Chondrocyte (in vitro differentiated cells): ENCODE results near the gene EYS. TPM values are rescaled to one million over a fixed set of nuclear protein-coding genes. Genes with fewer than 3 reads are reported as not detected.

ENCODE experiments used
- DNase-seq: peaks from one replicate; pipeline ENCODE4 v3.0.0; 2021; ENCODE audit warnings: mixed read lengths, low spot score
- H3K27ac Mint-ChIP-seq: one replicate; pipeline ENCODE4 v1.8.0; 2021; ENCODE audit warnings: mild to moderate bottlenecking, moderate library complexity, mixed read lengths; ENCODE audit not compliant: unreplicated experiment
- H3K27me3 Mint-ChIP-seq: 2 replicates; pipeline ENCODE4 v1.8.0; 2021; ENCODE audit warnings: low read depth, mixed read lengths
- H3K36me3 Mint-ChIP-seq: 2 replicates; pipeline ENCODE4 v1.8.0; 2021; ENCODE audit warnings: low read depth, mixed read lengths
- H3K4me1 Mint-ChIP-seq: 2 replicates; pipeline ENCODE4 v1.8.0; 2021; ENCODE audit warnings: low read depth, mild to moderate bottlenecking, mixed read lengths
- H3K4me3 Mint-ChIP-seq: one replicate; pipeline ENCODE4 v1.8.0; 2021; ENCODE audit warnings: mild to moderate bottlenecking, moderate library complexity, mixed read lengths; ENCODE audit not compliant: unreplicated experiment
- H3K9me3 Mint-ChIP-seq: 2 replicates; pipeline ENCODE4 v1.8.0; 2021; ENCODE audit warnings: low read depth, mixed read lengths
- CTCF ChIP-seq: fragments of 200-600 bp; sonication (generic); IDR thresholded peaks from 2 replicates; pipeline ENCODE4 v1.5.0; 2021; ENCODE audit warnings: antibody characterized with exemption, mild to moderate bottlenecking, moderate library complexity
- total RNA-seq: library from RNA; stranded (reverse); gene quantifications from 3 replicates; pipeline ENCODE4 v1.2.1, GENCODE V29; 2021

Gene EYS
- total RNA-seq, 1 donor from 2014 or later, result not detected

DNA sequence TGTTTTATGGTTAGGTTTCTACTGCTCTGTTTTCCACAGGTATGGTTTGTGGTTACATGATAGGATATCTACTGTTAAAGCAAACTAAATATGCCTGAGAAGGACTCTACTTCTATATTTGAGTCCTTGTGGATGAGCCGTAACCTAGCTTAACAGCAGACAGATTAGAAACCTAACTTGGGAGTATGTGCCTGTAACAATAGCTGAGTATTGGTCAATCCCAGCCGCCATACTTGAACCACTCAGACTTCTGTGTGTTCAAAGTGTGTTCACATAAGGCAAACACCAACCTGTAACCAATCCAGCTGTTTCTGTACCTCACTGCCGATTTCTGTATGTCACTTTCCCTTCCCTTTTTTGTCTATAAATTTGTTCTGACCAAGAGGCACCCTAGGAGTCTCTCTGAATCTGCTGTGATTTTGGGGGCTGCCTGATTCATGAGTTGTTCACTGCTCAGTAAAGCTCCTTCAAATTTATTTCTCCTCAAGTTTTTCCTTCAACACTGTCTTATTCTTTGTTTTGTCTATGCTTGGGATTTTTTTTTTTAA, 2034.4 kb downstream of the EYS start:
- Mint-ChIP-seq H3K27me3 (no peaks in the 10 kb centered on the region), H3K4me3 (no peak overlapping the region), H3K27ac (no peak overlapping the region), H3K4me1 (peaks cover 27% of the 10 kb centered on the region), H3K36me3 (no peaks in the 10 kb centered on the region), H3K9me3 (no peaks in the 10 kb centered on the region)
- no peak for DNase-seq
- no peak for TF ChIP-seq CTCF

GRCh38 chr6:63671098-63671754, 2035.8 kb downstream of the EYS start:
- Mint-ChIP-seq H3K27ac (no peak overlapping the region), H3K27me3 (no peaks in the 10 kb centered on the region), H3K4me3 (no peak overlapping the region), H3K9me3 (no peaks in the 10 kb centered on the region), H3K36me3 (no peaks in the 10 kb centered on the region), H3K4me1 (peaks cover 27% of the 10 kb centered on the region)
- TF ChIP-seq CTCF, result no peak
- no peak for DNase-seq
